ENCODE measurements around the gene FBXO42.

- no peak for TF ChIP-seq CTCF (IDR thresholded peaks at IDR 0.05 in 8 of 11, conservative IDR thresholded peaks at IDR 0.05 in 3 of 11)
- TF ChIP-seq POLR2AphosphoS5 (IDR thresholded peaks at IDR 0.05): no peak
- no peak for TF ChIP-seq POLR2A (IDR thresholded peaks at IDR 0.05)
These were observed 3.7 kb downstream of the FBXO42 start for GRCh38 chr1:16348414-16349182.

Data from spleen (tissue), 7 donors.